Measurements from ENCODE around the gene FAM3B.

GRCh38 chr21:41289431-41289830 is 27.2 kb upstream of the FAM3B start:
- TF ChIP-seq CTCF (IDR thresholded peaks at IDR 0.05), result no peak
- TF ChIP-seq ZFX (IDR thresholded peaks at IDR 0.05; ENCODE audit: borderline replicate concordance), result no peak
